Right atrium auricular region (tissue), 2 donors: ENCODE measurements around the gene MC4R. TPM values are rescaled to one million over a fixed set of nuclear protein-coding genes. Genes with fewer than 3 reads are reported as not detected.

Experiments
- DNase-seq: peaks from one replicate; pipeline ENCODE4 v3.0.0-alpha.2; 2019; ENCODE audit warnings: low spot score
- H3K27ac ChIP-seq, 2 donors: fragments of 200-600 bp; sonication (generic); 1 replicate in 1 of 2; 2 replicates in 1 of 2; pipeline ENCODE4 v1.5.1; 2016 to 2019
- H3K27me3 ChIP-seq, 2 donors: fragments of 200-600 bp; sonication (generic); one replicate each; pipeline versions ENCODE4 v1.5.1 to v1.6.0; 2017 to 2019
- H3K36me3 ChIP-seq: fragments of 200-600 bp; sonication (generic); one replicate; pipeline ENCODE4 v1.5.1; 2016
- H3K4me1 ChIP-seq, 2 donors: fragments of 200-600 bp; sonication (generic); one replicate each; pipeline versions ENCODE4 v1.5.1 to v1.6.0; 2017 to 2019
- H3K4me3 ChIP-seq, 2 donors: fragments of 200-600 bp; sonication (generic); 1 replicate in 1 of 2; 2 replicates in 1 of 2; pipeline ENCODE4 v1.5.1; 2017 to 2019; ENCODE audit warnings: mild to moderate bottlenecking in 1 of 2, moderate library complexity in 1 of 2
- H3K9me3 ChIP-seq, 2 donors: fragments of 200-600 bp; sonication (generic); one replicate each; pipeline ENCODE4 v1.5.1; 2019
- total RNA-seq, 2 donors: library from RNA; depleted of rRNA; stranded (reverse); fragments of >200 nt; gene quantifications; one replicate each; pipeline ENCODE4 v1.1.0, GENCODE V29; 2016
- TF ChIP-seq, protein P1 (sequence below), 2 donors: fragments of 200-600 bp; sonication (generic); IDR thresholded peaks; one replicate each; pipeline ENCODE4 v1.5.1; 2019; ENCODE audit warnings: antibody characterized with exemption in 2 of 2

Gene MC4R
- total RNA-seq, 2 donors from 2014 or later = not detected

DNA sequence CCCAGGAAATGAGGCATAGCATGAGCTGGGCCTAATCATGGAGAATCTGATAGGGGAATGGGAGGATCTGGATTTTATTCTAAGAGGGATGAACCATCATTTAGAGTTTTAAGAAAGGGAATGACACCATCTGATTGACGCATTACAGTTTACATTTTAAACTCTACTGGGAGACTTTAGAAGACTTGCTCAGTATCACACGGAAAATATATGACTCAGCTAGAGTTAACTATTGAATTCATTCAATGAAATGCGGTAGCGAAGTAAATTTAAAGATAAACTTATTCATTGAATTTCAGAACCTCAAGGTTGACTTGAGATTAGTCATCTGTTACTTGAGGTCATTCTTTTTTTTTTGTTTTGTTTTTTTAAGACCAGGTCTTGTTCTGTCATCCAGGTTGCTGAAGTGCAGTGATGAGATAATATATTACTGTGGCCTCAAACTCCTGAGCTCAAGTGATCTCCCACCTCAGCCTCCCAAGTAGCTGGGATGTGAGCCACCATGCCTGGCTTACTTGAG lies 25.0 kb downstream of the MC4R start:
- Histone ChIP-seq H3K4me3 (no peak overlapping the region), H3K36me3 (no peaks in the 10 kb centered on the region), H3K4me1 (no peaks in the 10 kb centered on the region), H3K27ac (no peak overlapping the region), H3K9me3 (no peaks in the 10 kb centered on the region), H3K27me3 (no peaks in the 10 kb centered on the region)
- TF ChIP-seq, protein P1, sequence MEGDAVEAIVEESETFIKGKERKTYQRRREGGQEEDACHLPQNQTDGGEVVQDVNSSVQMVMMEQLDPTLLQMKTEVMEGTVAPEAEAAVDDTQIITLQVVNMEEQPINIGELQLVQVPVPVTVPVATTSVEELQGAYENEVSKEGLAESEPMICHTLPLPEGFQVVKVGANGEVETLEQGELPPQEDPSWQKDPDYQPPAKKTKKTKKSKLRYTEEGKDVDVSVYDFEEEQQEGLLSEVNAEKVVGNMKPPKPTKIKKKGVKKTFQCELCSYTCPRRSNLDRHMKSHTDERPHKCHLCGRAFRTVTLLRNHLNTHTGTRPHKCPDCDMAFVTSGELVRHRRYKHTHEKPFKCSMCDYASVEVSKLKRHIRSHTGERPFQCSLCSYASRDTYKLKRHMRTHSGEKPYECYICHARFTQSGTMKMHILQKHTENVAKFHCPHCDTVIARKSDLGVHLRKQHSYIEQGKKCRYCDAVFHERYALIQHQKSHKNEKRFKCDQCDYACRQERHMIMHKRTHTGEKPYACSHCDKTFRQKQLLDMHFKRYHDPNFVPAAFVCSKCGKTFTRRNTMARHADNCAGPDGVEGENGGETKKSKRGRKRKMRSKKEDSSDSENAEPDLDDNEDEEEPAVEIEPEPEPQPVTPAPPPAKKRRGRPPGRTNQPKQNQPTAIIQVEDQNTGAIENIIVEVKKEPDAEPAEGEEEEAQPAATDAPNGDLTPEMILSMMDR (IDR thresholded peaks at IDR 0.05) = no peak
- DNase-seq = no peak

DNA sequence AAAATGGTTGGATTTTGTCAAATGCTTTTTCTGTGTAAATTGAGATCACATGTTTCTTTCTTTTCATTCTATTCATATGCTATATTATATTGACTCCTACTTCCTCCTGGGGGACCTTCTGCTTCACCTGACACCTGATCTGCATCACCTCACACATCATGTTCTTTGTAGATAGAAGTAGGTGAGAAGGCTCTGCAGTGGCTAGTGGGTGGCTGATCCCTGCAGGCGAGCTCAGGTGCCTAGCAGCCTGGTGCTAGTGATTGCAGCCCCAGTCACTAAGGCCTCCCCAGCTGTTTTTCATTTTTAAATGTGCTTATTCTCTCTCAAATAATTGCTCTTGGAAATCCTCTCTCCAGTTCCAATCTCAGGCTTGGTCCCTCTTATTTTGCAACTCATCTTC lies 33.6 kb downstream of the MC4R start:
- Histone ChIP-seq H3K27me3 (no peaks in the 10 kb centered on the region), H3K27ac (no peak overlapping the region), H3K9me3 (no peaks in the 10 kb centered on the region), H3K4me1 (no peaks in the 10 kb centered on the region), H3K36me3 (no peaks in the 10 kb centered on the region), H3K4me3 (no peak overlapping the region)
- no peak for DNase-seq
- TF ChIP-seq, protein P1 (IDR thresholded peaks at IDR 0.05) = no peak

DNA sequence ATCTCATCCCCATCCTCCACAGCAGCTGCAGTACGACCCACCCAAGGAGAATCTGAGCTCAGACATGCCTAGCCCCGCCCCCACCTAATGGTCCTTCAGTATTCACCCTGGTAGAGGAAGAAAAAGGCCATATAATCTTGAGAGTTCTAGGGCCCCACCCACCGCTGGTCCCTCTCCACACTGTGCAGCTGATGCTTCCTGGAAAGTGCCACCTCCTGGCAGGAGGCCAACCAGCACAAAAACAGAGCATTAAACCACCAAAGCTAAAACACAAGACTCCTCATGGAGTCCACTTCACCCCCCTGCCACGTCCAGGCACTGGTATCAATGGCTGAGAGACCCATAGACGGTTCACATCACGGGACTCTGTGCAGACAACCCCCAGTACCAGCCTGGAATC lies 40.7 kb downstream of the MC4R start:
- H3K27ac ChIP-seq = no peak overlapping the region
- no peak for DNase-seq
- H3K4me1 ChIP-seq = no peaks in the 10 kb centered on the region
- TF ChIP-seq, protein P1 (IDR thresholded peaks at IDR 0.05) = no peak
- no peak overlapping the region for H3K4me3 ChIP-seq
- no peaks in the 10 kb centered on the region for H3K36me3 ChIP-seq
- no peaks in the 10 kb centered on the region for H3K27me3 ChIP-seq
- H3K9me3 ChIP-seq = no peaks in the 10 kb centered on the region

DNA sequence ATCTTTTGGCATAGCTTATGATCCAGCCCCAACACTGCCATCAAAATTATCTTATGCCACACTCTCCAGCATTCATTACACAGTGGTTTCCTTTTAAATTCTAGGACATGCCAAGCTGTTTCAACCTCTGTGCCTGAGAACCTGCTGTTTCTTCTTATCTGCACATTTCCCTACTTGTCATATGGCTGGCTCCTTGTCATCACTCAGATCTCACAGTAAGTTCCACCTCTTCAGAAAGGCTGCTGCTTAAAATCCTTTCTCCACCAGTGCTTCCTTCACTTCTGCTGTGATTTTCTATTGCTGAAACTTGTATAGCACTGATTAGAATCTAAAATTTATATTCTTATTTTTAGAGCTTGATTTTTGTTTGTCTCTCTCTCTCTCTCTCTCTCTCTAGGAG lies 43.4 kb downstream of the MC4R start:
- peaks cover 0 to 4% of the 10 kb centered on the region in 2 donors for H3K9me3 ChIP-seq
- no peaks in the 10 kb centered on the region for H3K4me1 ChIP-seq
- TF ChIP-seq, protein P1 (IDR thresholded peaks at IDR 0.05) = no peak
- H3K36me3 ChIP-seq = no peaks in the 10 kb centered on the region
- H3K4me3 ChIP-seq = no peak overlapping the region
- H3K27me3 ChIP-seq = no peaks in the 10 kb centered on the region
- no peak overlapping the region for H3K27ac ChIP-seq
- DNase-seq = no peak

DNA sequence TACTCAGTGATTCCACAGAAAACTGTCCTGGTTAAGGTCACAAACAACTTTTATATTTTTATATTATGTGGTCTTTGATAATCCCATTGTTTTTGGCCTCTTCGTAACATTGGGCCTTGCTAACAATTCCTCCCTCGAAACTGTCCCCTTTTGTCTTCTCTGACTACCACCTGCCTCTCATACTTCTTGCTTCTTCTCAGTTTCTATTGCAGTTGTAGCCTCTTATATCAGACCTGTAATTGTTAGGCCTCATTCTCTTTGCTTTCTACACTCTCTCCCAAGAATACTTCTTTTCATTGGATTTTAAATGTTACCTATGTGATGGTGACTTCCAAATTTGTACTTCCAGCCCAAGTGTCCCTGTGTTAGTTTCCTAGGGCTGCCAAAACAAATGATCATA lies 44.7 kb downstream of the MC4R start:
- TF ChIP-seq, protein P1 (IDR thresholded peaks at IDR 0.05) = no peak
- no peaks in the 10 kb centered on the region for H3K27me3 ChIP-seq
- no peaks in the 10 kb centered on the region for H3K36me3 ChIP-seq
- no peak for DNase-seq
- H3K4me1 ChIP-seq = no peaks in the 10 kb centered on the region
- no peak overlapping the region for H3K4me3 ChIP-seq
- peaks cover 0 to 9% of the 10 kb centered on the region in 2 donors for H3K9me3 ChIP-seq
- no peak overlapping the region for H3K27ac ChIP-seq

DNA sequence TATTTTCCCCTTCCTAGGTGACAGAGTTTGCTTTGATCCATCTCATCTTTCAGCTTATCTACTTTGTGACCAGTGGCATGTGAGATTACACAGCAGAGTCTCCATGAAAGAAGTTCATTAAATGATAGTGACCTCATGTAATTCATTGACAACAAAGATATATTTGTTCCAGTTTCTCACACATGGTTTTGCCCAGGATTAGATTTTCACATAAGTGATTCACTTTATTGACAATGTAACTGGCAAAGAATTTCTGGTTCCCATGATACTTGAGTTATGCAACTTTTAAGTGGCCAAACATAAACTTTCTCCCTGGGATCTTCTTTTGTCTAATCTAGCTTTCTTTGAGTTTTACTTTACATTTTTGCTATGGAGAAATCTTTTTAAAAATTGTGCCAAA lies 50.0 kb downstream of the MC4R start:
- Histone ChIP-seq H3K4me1 (no peaks in the 10 kb centered on the region), H3K27me3 (no peaks in the 10 kb centered on the region), H3K9me3 (peaks cover 0 to 16% of the 10 kb centered on the region in 2 donors), H3K27ac (no peak overlapping the region), H3K36me3 (no peaks in the 10 kb centered on the region), H3K4me3 (no peak overlapping the region)
- DNase-seq = no peak
- TF ChIP-seq, protein P1 (IDR thresholded peaks at IDR 0.05) = no peak
